Stimulated activated memory B cell treated with anti-CD40 and anti-IgM and Interleukin-4, amounts not matched to agents 10 μg/mL and 1 μg/mL and 100 μg/mL, for 72 hours (primary cell): ENCODE data around the gene FAM171A1.

Experiments used
- ATAC-seq: fragments of 150-1000 bp; cut with Tn5 transposase; 2 replicates; pipeline ENCODE4 v1.10.0; 2021
- H3K27ac Mint-ChIP-seq: one replicate; pipeline ENCODE4 v1.8.0; 2022; ENCODE audit warnings: mild to moderate bottlenecking, mixed read lengths
- H3K27me3 Mint-ChIP-seq: one replicate; pipeline ENCODE4 v1.8.0; 2022; ENCODE audit warnings: mixed read lengths
- H3K36me3 Mint-ChIP-seq: one replicate; pipeline ENCODE4 v1.8.0; 2022; ENCODE audit warnings: mixed read lengths
- H3K4me1 Mint-ChIP-seq: one replicate; pipeline ENCODE4 v1.8.0; 2022; ENCODE audit warnings: mixed read lengths
- H3K4me3 Mint-ChIP-seq: one replicate; pipeline ENCODE4 v1.8.0; 2022; ENCODE audit warnings: mild to moderate bottlenecking, moderate library complexity, mixed read lengths
- H3K9me3 Mint-ChIP-seq: one replicate; pipeline ENCODE4 v1.8.0; 2022; ENCODE audit warnings: mixed read lengths

FAM171A1 gene

DNA sequence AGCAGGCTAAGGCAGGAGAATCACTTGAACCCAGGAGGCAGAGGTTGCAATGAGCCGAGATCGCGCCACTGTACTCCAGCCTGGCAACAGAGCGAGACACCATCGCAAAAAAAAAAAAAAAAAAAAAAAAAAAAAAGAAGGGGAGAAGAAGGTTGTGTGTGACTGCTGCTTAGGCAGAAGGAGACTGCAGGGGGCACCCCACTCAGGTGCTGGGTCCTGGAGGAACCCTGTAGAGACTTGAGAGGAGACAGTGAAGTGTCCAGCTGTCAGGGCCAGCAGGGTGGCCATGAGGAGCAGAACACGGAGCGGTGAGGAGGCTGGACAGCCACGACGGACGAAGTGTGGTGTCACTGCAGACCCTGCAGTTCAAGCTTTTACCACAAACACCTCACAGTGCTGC is 103.6 kb downstream of the FAM171A1 start:
- no peaks in the 10 kb centered on the region for H3K36me3 Mint-ChIP-seq
- H3K27me3 Mint-ChIP-seq: peaks cover 34% of the 10 kb centered on the region
- no peaks in the 10 kb centered on the region for H3K4me1 Mint-ChIP-seq
- no peak for ATAC-seq
- no peak overlapping the region for H3K4me3 Mint-ChIP-seq
- no peaks in the 10 kb centered on the region for H3K9me3 Mint-ChIP-seq
- H3K27ac Mint-ChIP-seq: no peak overlapping the region

DNA sequence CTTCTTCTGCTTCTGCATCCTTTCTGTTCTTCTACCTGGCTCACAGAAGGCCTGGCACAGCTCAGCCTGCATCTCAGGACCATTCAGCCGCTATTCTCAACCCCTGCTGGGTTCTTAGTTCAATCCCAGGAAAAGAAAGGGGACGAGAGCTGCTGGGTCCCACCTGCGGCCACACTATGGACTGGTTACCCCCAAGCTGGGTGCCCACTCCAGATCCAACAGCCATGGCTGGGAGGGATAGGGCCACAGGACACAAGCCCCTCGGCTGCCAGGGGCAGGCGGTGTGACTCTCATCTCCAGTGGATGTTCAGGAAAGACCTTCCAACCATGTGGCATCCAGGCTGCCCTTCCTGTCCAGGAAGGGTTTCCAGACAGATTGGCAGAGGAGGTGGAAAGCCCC is 105.0 kb downstream of the FAM171A1 start:
- H3K27ac Mint-ChIP-seq: no peak overlapping the region
- H3K9me3 Mint-ChIP-seq: no peaks in the 10 kb centered on the region
- H3K27me3 Mint-ChIP-seq: peaks cover 32% of the 10 kb centered on the region
- no peaks in the 10 kb centered on the region for H3K36me3 Mint-ChIP-seq
- ATAC-seq: no peak
- H3K4me3 Mint-ChIP-seq: no peak overlapping the region
- no peaks in the 10 kb centered on the region for H3K4me1 Mint-ChIP-seq

DNA sequence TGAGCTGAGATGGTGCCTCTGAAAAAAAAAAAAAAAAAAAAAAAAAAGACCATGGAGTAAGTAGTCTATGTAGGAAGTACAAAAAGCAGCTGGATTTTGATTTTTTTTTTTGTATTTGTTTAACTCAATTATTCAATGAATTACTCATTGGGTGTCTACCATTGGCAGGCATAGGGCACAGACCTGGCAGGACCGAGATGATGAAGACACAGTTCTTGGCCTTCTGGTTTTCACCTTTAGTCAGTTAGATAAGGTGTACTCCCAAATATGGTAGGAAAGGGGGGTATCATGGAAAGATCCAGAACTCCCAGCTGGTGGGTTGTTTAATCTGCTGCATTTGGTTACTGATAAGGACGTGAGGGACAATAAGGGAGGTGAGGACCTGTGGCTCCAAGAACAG is 105.5 kb downstream of the FAM171A1 start:
- Mint-ChIP-seq H3K27ac (no peak overlapping the region), H3K9me3 (no peaks in the 10 kb centered on the region), H3K27me3 (peaks cover 32% of the 10 kb centered on the region), H3K36me3 (no peaks in the 10 kb centered on the region), H3K4me3 (no peak overlapping the region), H3K4me1 (no peaks in the 10 kb centered on the region)
- ATAC-seq: no peak

DNA sequence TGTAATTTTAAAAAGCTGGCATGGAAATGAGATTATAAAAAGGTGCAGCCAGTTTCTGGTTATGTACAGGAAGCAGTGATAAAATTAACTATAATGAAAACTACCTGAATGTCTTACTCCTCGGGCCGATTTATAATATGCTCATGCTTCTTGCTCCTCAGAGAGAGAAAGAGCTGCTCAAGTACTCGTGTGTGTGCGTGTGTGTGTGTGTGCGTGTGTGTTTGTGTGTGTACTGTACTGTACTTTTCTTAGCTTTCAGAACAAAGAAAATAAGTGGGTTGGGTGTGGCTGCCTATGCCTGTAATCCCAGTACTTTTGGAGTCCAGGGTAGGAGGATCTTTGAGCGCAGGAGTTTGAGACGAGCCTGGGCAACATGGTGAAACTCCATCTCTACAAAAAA is 106.0 kb downstream of the FAM171A1 start:
- no peaks in the 10 kb centered on the region for H3K9me3 Mint-ChIP-seq
- ATAC-seq: no peak
- H3K36me3 Mint-ChIP-seq: no peaks in the 10 kb centered on the region
- no peak overlapping the region for H3K4me3 Mint-ChIP-seq
- no peak overlapping the region for H3K27ac Mint-ChIP-seq
- H3K27me3 Mint-ChIP-seq: peaks cover 32% of the 10 kb centered on the region
- H3K4me1 Mint-ChIP-seq: no peaks in the 10 kb centered on the region

DNA sequence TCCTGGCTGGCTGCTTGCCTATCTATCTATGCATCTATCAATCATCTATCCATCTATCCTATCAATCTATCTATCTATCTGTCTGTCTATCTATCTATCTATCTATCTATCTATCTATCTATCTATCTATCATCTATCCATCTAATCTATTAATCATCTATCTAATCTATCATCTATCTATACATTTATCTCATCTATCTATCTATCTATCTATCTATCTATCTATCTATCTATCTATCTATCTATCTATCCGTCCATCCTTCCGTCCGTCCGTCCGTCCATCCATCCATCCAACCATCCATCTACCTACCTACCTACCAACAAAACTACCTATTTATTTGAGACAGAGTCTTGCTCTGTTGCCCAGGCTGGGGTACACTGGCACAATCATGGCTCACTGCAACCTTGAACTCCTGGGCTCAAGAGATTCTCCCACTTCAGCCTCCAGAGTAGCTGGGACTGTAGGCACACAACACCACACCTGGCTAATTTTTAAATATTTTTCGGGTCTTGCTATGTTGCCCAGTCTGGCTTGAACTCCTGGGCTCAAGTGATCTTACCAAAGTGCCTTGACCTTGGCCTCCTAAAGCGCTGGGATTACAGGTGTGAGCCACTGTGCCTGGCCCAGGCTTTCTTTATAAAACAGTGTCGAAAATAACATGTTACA is 107.3 kb downstream of the FAM171A1 start:
- ATAC-seq: no peak
- Mint-ChIP-seq H3K36me3 (no peaks in the 10 kb centered on the region), H3K4me1 (no peaks in the 10 kb centered on the region), H3K9me3 (no peaks in the 10 kb centered on the region), H3K4me3 (no peak overlapping the region), H3K27me3 (peaks cover 32% of the 10 kb centered on the region), H3K27ac (no peak overlapping the region)

DNA sequence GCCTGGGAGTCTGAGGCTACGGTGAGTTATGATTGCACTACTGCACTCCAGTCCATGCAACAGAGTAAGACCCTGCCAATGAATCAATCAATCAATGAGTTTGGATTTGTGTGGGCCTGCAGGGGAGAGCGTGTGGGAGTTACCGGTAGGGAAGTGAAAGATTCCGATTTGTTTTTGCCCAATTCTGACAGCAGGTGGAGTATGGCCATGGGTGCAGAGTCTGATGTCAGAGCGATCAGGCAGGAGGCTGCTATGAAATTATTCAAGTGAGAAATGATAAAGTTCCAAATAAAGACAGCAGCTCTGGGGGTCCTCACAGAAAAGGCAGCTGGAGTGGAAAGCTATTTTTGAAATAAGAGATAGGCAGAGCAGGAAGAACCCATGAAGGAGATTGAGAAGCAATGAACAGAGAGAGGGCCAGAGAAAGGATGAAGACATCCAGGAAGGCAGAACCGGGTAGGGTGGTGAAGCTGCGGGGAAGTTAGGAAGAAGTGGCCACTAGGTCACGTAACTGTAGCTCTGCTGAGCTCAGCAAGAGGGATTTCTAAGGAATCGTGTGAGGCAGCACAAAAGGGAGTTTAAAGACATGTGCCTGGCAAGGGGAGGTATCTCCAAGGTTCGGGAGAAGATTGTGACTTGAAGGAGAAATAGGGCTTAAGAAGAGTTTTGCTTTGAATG is 108.9 kb downstream of the FAM171A1 start:
- Mint-ChIP-seq H3K36me3 (no peaks in the 10 kb centered on the region), H3K27ac (no peak overlapping the region), H3K27me3 (peaks cover 17% of the 10 kb centered on the region), H3K9me3 (no peaks in the 10 kb centered on the region), H3K4me3 (no peak overlapping the region), H3K4me1 (no peaks in the 10 kb centered on the region)
- ATAC-seq: no peak

DNA sequence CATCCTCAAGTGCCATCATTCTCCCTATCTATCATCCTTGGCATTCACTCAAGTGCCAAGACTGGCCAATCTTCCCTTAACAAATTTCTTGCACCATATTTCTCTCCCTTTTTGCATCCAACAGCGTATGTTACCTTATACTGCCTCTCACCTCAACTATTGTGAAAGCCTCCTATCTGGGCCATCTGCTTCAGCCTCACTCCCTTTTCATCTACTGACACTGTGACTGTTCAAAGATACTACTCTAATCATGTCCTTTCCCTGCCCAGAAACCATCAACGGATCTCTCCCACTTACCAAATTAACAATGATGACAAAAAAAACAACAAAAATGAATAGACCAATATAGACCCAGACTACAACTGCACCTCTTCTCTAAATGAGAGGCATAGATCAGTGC is 112.0 kb downstream of the FAM171A1 start:
- no peak overlapping the region for H3K27ac Mint-ChIP-seq
- H3K36me3 Mint-ChIP-seq: no peaks in the 10 kb centered on the region
- no peak for ATAC-seq
- H3K27me3 Mint-ChIP-seq: peaks cover 8% of the 10 kb centered on the region
- H3K4me3 Mint-ChIP-seq: no peak overlapping the region
- H3K4me1 Mint-ChIP-seq: peaks cover 7% of the 10 kb centered on the region
- H3K9me3 Mint-ChIP-seq: no peaks in the 10 kb centered on the region

DNA sequence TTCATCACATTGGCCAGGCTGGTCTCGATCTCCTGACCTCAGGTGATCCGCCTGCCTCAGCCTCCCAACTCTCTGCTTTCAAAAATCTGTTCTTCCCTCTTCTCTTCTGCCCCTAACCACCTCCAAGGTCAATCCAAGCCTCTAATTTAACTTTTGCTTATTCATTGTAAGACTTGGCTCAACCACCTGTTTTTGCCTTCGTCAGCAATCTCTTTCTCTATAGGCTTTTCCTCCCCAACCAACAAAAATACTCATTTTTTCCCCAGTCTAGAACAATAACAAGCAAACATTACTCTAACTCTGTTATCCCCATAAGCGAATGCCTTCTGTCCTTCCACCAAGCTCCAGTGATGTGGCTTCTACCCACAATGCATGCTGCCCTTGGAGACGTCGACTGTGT is 112.8 kb downstream of the FAM171A1 start:
- Mint-ChIP-seq H3K4me3 (no peak overlapping the region), H3K27ac (no peak overlapping the region), H3K4me1 (peaks cover 7% of the 10 kb centered on the region), H3K36me3 (no peaks in the 10 kb centered on the region), H3K27me3 (peaks cover 14% of the 10 kb centered on the region), H3K9me3 (no peaks in the 10 kb centered on the region)
- ATAC-seq: no peak

DNA sequence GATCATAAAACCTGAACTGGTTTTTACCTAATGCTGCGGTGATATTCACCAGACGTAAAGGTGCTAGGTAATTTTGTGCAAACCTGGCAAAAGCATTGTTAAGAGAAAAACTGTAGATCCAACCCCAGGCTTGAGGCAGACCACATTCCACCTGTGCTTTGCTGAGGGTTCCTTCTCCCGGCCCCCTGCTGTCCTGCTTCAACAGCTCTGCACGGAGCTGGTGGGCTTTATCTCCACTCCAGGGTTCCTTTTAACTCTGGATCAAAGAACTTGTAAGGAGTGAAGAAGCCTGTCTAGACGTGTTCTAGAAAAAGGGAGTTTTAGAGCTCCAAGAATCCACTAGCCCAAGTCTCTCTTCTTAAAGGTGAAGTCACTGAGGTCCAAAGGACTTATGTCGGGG is 115.1 kb downstream of the FAM171A1 start:
- Mint-ChIP-seq H3K27ac (no peak overlapping the region), H3K4me1 (peaks cover 7% of the 10 kb centered on the region), H3K4me3 (no peak overlapping the region), H3K9me3 (no peaks in the 10 kb centered on the region), H3K36me3 (no peaks in the 10 kb centered on the region), H3K27me3 (peaks cover 31% of the 10 kb centered on the region)
- no peak for ATAC-seq

DNA sequence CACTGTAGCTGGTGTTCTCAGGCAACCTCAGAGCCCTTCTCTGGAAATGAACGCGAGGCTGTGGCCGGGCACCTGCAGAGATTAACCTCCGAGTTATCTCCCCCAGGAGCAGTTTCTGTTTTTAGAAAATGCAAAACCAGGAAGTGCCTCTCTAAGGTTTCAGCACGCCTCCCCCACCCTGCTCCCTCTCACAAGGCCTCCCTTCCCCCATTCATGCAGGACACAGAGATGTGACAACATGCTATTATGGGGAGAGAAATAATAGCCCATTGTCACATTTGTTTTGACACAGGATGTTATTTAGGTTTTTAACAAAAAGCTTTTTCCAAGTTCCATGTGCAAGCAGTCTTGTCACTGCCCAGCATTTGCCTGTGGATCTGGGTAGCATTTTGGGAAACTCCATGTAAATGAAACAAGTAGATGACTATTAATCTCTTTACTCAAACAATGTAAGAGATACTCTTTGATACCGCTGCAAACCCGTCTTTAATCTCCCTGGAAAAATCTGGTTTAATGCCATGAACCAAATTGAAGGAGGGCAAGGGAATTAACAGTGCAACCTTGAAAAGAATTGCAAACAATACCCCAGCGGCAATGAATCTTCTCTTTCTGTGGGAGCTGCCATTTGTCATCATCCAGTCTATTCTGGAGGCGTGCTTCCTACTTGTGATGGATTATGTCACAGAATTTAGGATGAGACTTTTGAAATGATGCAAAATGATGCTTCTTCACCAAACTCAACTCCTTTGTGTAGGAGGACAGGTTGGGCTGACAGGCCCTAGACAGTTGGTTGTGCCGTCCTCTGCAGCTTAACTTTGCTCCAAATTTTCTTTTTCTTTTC is 116.1 kb downstream of the FAM171A1 start:
- Mint-ChIP-seq H3K9me3 (no peaks in the 10 kb centered on the region), H3K4me3 (peak overlapping the region; percentile 55), H3K4me1 (peaks cover 7% of the 10 kb centered on the region), H3K36me3 (no peaks in the 10 kb centered on the region), H3K27me3 (peaks cover 38% of the 10 kb centered on the region), H3K27ac (no peak overlapping the region)
- peak; percentile 62 for ATAC-seq

DNA sequence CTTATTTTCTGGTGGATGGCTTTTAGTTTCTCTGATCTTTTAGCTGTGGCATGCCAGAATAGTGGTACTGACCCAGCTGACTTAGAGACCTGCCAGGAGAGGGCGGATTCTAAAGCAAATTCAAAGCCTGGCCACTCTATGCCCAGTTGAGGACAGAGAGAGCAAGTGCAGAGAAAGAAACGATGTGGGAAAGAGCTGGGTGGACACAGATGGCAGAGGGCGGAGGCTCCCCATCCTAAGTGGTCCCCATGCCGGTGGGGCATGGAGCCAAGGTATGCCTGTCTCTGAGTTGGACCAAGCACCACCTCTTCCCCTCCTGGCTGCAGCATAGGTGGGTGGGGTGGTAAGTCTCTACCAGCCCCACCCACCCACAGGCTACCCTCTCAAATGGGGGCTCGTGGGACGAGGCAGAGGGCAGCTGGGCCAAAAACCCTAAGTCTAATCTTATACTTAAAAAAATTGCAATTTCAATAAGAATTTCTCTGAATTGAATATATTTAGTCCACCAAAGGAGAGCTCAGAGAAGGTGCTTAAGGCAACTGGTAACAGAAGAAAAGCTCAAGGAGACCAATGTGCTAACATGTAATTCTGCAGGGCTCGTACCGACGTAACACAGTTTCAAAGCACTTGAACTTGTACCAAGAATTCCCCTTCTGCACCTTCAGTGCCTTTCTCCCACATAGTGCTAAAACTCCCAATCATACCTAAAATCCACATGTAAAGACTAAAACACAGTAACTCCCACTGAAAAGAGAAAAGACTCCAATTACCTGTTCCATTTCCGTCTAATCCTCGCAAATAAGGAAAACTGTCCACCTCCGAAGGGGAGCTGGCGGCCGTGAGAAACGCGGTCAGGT is 116.9 kb downstream of the FAM171A1 start:
- ATAC-seq: no peak
- Mint-ChIP-seq H3K27ac (no peak overlapping the region), H3K4me1 (peaks cover 7% of the 10 kb centered on the region), H3K27me3 (peaks cover 41% of the 10 kb centered on the region), H3K4me3 (peak overlapping the region; percentile 55), H3K36me3 (no peaks in the 10 kb centered on the region), H3K9me3 (no peaks in the 10 kb centered on the region)

DNA sequence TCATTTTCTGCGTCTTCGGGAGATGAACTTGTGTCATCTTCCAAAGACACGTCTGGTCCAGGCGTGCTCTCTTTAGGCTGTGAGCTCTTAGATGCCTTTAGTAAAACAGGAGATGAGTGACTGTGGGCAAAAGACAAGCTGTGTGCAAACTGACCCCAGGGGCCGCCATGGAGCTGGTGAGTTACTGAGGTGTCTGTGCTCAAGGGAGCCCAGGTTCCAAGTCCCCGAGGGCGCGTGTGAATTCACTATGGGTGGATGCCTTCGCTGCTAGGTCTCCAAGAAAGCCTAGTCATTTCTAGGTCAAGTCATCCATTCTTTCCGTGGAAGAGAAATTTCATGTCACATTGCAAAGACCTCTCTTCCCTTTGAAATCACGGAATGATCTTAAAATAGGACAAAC is 118.7 kb downstream of the FAM171A1 start:
- ATAC-seq: no peak
- Mint-ChIP-seq H3K4me1 (peaks cover 7% of the 10 kb centered on the region), H3K9me3 (no peaks in the 10 kb centered on the region), H3K36me3 (no peaks in the 10 kb centered on the region), H3K27me3 (peaks cover 46% of the 10 kb centered on the region), H3K27ac (no peak overlapping the region), H3K4me3 (no peak overlapping the region)

DNA sequence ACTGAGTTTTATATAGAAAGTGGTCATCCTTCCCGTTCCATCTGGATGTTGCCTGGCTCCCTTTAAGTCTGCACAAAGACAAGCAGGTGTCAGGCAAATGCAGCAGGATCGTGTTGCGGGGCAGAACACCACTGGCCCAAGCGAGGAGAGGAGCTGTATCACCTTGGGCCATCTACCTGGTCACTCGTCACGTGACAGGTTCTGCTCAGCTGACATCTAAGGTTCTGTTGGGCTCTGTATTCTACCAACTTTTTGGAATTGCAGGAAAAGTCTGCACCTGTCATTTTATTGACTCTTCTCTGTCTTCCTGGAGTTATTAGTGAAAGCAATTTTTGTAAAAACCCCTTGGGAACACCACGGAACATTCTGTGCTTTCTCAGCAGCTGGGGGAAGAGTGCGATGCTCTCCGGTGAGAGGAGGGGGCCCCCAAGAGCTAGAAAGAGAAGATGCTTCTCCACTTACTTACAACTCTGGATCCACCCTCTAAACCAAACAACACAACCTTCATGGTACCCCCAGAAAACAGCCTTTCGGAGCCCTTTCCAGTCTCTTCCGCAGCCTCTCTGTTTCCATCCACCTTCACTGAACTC is 119.2 kb downstream of the FAM171A1 start:
- Mint-ChIP-seq H3K9me3 (no peaks in the 10 kb centered on the region), H3K27ac (no peak overlapping the region), H3K4me1 (peaks cover 7% of the 10 kb centered on the region), H3K4me3 (no peak overlapping the region), H3K36me3 (no peaks in the 10 kb centered on the region), H3K27me3 (peaks cover 48% of the 10 kb centered on the region)
- no peak for ATAC-seq

DNA sequence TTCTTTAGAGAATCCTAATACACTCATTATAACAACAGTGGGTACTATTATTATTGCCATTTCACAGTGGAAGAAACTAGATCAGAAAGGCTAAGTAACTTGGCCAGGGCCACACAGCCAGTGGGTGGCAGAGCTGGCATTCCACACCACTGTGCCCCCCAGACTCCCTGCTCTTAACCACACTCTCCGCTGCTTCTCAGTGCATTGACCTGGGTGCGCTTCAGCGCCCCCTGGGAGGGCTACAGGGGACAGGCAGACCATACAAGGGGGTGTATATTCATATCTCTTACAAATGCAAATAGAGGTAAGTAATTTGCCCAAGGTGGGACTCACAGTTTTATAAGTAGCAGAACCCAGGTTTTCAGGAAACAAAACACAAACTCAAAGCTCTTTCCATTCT is 125.6 kb downstream of the FAM171A1 start:
- H3K4me1 Mint-ChIP-seq: no peaks in the 10 kb centered on the region
- H3K36me3 Mint-ChIP-seq: no peaks in the 10 kb centered on the region
- no peak overlapping the region for H3K27ac Mint-ChIP-seq
- H3K27me3 Mint-ChIP-seq: peaks cover 36% of the 10 kb centered on the region
- H3K4me3 Mint-ChIP-seq: no peak overlapping the region
- ATAC-seq: peak; percentile 39
- H3K9me3 Mint-ChIP-seq: no peaks in the 10 kb centered on the region
